HEK293 (cell line): ENCODE results near the gene NAIF1.

Experiments
- CTCF ChIA-PET: fragments of 350-600 bp; formaldehyde crosslinking; extraction: SDS; loops from one replicate; lab custom pipeline; 2021; ENCODE audit warnings: antibody characterized with exemption; lab: Yijun Ruan, JAX
- POLR2A ChIA-PET: fragments of 300-600 bp; formaldehyde crosslinking; extraction: SDS; loops from one replicate; lab custom pipeline; 2020; ENCODE audit warnings: antibody characterized with exemption, inconsistent platforms; lab: Yijun Ruan, JAX
- H3K27ac ChIP-seq: fragments of 200-500 bp; sonication (Bioruptor generic); 2 replicates; pipeline ENCODE4 v1.5.1; 2014; ENCODE audit warnings: low read depth, low read length, control low read depth, inconsistent platforms; ENCODE audit errors: extremely low read depth
- H3K36me3 ChIP-seq, 2 experiments: fragments of 200-500 bp in 1 of 2; sonication (Bioruptor generic) in 1 of 2; 1 replicate in 1 of 2; 2 replicates in 1 of 2; pipeline ENCODE4 v1.5.1; 2014 to 2017; ENCODE audit warnings: inconsistent platforms in 2 of 2, low read length in 2 of 2; ENCODE audit not compliant: control insufficient read depth in 2 of 2, insufficient read depth in 1 of 2
- H3K4me1 ChIP-seq: fragments of 200-500 bp; sonication (Bioruptor generic); 2 replicates; pipeline ENCODE4 v1.5.1; 2014; ENCODE audit warnings: mild to moderate bottlenecking, low read length, inconsistent platforms; ENCODE audit not compliant: control insufficient read depth, insufficient read depth
- H3K4me3 ChIP-seq: 2 replicates; pipeline ENCODE4 v1.5.1; 2011; ENCODE audit warnings: low read depth, mild to moderate bottlenecking, control low read depth, low read length, moderate library complexity
- H3K9me3 ChIP-seq: fragments of 200-500 bp; sonication (Bioruptor generic); 2 replicates; pipeline ENCODE4 v1.5.1; 2014; ENCODE audit warnings: low read depth, low read length, inconsistent platforms; ENCODE audit not compliant: control insufficient read depth, insufficient read depth
- EGR2 ChIP-seq: fragments of 450-650 bp; formaldehyde crosslinking; IDR thresholded peaks from 2 replicates; pipeline ENCODE4 v1.5.1; 2016; ENCODE audit warnings: low read depth, missing biosample characterization, missing genetic modification characterization
- GLIS1 ChIP-seq: fragments of 450-650 bp; formaldehyde crosslinking; IDR thresholded peaks from 2 replicates; pipeline ENCODE4 v1.5.1; 2016; ENCODE audit warnings: missing biosample characterization, missing genetic modification characterization
- GLIS2 ChIP-seq: fragments of 450-650 bp; formaldehyde crosslinking; IDR thresholded peaks from 2 replicates; pipeline ENCODE4 v1.5.1; 2016; ENCODE audit warnings: missing biosample characterization, missing genetic modification characterization
- SETDB1 ChIP-seq: IDR thresholded peaks from one replicate; pipeline ENCODE4 v1.6.1; 2017; ENCODE audit warnings: mild to moderate bottlenecking, low read length, moderate library complexity, mixed read lengths; ENCODE audit not compliant: insufficient read length
- ZBTB8A ChIP-seq: fragments of 450-650 bp; formaldehyde crosslinking; IDR thresholded peaks from 2 replicates; pipeline ENCODE4 v1.5.1; 2016; ENCODE audit warnings: missing biosample characterization, missing genetic modification characterization
- ZEB2 ChIP-seq: fragments of 450-650 bp; formaldehyde crosslinking; IDR thresholded peaks from 2 replicates; pipeline ENCODE4 v1.5.1; 2016; ENCODE audit warnings: missing biosample characterization, missing genetic modification characterization
- ZFHX2 ChIP-seq: fragments of 450-650 bp; formaldehyde crosslinking; conservative IDR thresholded peaks from 2 replicates; pipeline ENCODE4 v1.5.1; 2016; ENCODE audit warnings: missing biosample characterization, missing genetic modification characterization
- ZIC2 ChIP-seq: fragments of 450-650 bp; formaldehyde crosslinking; IDR thresholded peaks from 2 replicates; pipeline ENCODE4 v1.5.1; 2016; ENCODE audit warnings: missing biosample characterization, missing genetic modification characterization
- ZNF16 ChIP-seq: fragments of 450-650 bp; formaldehyde crosslinking; IDR thresholded peaks from 2 replicates; pipeline ENCODE4 v1.5.1; 2016; ENCODE audit warnings: low read depth, missing biosample characterization, missing genetic modification characterization
- ZNF335 ChIP-seq: fragments of 450-650 bp; formaldehyde crosslinking; conservative IDR thresholded peaks from 2 replicates; pipeline ENCODE4 v1.5.1; 2016; ENCODE audit warnings: missing biosample characterization, missing genetic modification characterization
- ZNF423 ChIP-seq: fragments of 450-650 bp; formaldehyde crosslinking; IDR thresholded peaks from 2 replicates; pipeline ENCODE4 v1.5.1; 2016; ENCODE audit warnings: missing biosample characterization, missing genetic modification characterization
- TF ChIP-seq, protein P1 (sequence below): fragments of 450-650 bp; formaldehyde crosslinking; IDR thresholded peaks from 2 replicates; pipeline ENCODE4 v1.5.1; 2016; ENCODE audit warnings: missing biosample characterization, missing genetic modification characterization
- TF ChIP-seq, protein P2 (sequence below): fragments of 450-650 bp; formaldehyde crosslinking; IDR thresholded peaks from 2 replicates; pipeline ENCODE4 v1.5.1; 2016; ENCODE audit warnings: missing biosample characterization, missing genetic modification characterization
- TF ChIP-seq, protein P3 (sequence below): fragments of 450-650 bp; formaldehyde crosslinking; IDR thresholded peaks from 2 replicates; pipeline ENCODE4 v1.5.1; 2016; ENCODE audit warnings: missing biosample characterization, missing genetic modification characterization
- TF ChIP-seq, protein P4 (sequence below): fragments of 450-650 bp; formaldehyde crosslinking; IDR thresholded peaks from 2 replicates; pipeline ENCODE4 v1.5.0; 2017; ENCODE audit warnings: missing biosample characterization, missing genetic modification characterization, borderline replicate concordance
- TF ChIP-seq, protein P5 (sequence below): fragments of 450-650 bp; formaldehyde crosslinking; IDR thresholded peaks from 2 replicates; pipeline ENCODE4 v1.5.1; 2016; ENCODE audit warnings: missing biosample characterization, missing genetic modification characterization
- TF ChIP-seq, protein P6 (sequence below): fragments of 450-650 bp; IDR thresholded peaks from 2 replicates; pipeline ENCODE4 v1.5.1; 2018; ENCODE audit warnings: missing biosample characterization, missing genetic modification characterization
- TF ChIP-seq, protein P7 (sequence below): fragments of 450-650 bp; formaldehyde crosslinking; optimal IDR thresholded peaks from 2 replicates; pipeline ENCODE3; 2016; ENCODE audit warnings: missing biosample characterization, mild to moderate bottlenecking, missing genetic modification characterization

NAIF1 gene

DNA sequence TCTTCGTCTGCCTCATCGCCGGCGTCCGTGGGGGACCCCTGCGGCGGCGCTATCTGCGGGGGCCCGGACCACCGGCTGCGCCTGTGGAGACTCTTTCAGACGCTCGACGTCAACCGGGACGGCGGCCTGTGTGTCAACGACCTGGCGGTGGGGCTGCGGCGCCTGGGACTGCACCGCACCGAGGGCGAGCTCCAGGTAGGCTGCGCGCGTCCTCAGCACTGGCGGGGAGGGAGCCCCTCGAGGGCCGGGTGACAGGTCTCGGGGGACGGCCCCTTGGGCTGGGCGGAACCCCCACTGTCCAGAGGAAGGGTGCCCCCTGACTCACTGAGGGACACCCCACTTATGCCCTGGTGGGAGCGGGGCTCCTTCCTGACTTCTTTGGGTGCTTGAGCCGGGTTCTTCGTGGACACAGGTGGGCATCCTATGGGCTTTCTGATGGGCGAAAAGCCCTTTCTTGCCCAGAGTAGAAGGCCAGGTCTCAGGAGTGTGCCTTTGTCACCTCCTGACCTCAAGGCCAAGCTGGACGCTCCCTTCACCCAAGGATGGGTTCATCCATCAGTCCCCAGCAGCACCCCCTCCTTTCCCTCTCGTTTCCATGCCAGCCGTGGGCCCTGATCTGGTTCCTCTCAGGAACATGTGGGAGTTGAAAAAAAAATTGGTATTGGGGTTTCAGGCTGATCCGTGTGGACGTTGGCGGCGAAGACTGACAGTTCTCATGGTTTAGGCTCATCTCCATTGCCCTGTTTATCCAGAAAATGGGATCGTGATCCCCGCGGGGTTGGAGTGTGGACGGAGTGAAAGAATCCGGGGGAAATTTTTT, 1.5 kb upstream of the NAIF1 start:
- Histone ChIP-seq H3K9me3 (no peaks in the 10 kb centered on the region), H3K27ac (peak overlapping the region; percentile 68), H3K4me3 (peak overlapping the region; percentile 80), H3K36me3 (peaks cover 0 to 1% of the 10 kb centered on the region in 2 experiments; a peak in 1 of 3 replicates), H3K4me1 (peaks cover 2% of the 10 kb centered on the region; the same call in 1 of the 2 replicates)
- POLR2A ChIA-PET, result interaction anchor here (0.9 to 2.1 kb wide), 7 partner anchors 10 to 88 kb away, joined by 3 to 8 read pairs (median 4); partner anchors contain the start of gene EEIG1
- CTCF ChIA-PET, result interaction anchor here (0.5 to 2.2 kb wide), 9 partner anchors 14 to 487 kb away, joined by 3 to 11 read pairs (median 4); no protein-coding TSS in a partner anchor
- TF ChIP-seq, protein P1, sequence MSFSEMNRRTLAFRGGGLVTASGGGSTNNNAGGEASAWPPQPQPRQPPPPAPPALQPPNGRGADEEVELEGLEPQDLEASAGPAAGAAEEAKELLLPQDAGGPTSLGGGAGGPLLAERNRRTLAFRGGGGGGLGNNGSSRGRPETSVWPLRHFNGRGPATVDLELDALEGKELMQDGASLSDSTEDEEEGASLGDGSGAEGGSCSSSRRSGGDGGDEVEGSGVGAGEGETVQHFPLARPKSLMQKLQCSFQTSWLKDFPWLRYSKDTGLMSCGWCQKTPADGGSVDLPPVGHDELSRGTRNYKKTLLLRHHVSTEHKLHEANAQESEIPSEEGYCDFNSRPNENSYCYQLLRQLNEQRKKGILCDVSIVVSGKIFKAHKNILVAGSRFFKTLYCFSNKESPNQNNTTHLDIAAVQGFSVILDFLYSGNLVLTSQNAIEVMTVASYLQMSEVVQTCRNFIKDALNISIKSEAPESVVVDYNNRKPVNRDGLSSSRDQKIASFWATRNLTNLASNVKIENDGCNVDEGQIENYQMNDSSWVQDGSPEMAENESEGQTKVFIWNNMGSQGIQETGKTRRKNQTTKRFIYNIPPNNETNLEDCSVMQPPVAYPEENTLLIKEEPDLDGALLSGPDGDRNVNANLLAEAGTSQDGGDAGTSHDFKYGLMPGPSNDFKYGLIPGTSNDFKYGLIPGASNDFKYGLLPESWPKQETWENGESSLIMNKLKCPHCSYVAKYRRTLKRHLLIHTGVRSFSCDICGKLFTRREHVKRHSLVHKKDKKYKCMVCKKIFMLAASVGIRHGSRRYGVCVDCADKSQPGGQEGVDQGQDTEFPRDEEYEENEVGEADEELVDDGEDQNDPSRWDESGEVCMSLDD (tag by site-specific recombination), result peak; percentile 87
- TF ChIP-seq GLIS2 (tag by site-specific recombination) (peak; percentile 77), ZNF335 (peak; percentile 37), ZBTB8A (tag by site-specific recombination) (peak; percentile 73), SETDB1 (no peak), ZNF423 (peak; percentile 68; the same call in 1 of the 2 replicates), ZEB2 (0 out of 2 replicates have a peak, but pooled peaks have one; percentile 24), EGR2 (tag by site-specific recombination) (peak; percentile 60), ZNF16 (tag by site-specific recombination) (no peak), ZFHX2 (tag by site-specific recombination) (peak; percentile 63), GLIS1 (tag by site-specific recombination) (peak; percentile 76), ZIC2 (tag by site-specific recombination) (peak; percentile 91)
- TF ChIP-seq, protein P2, sequence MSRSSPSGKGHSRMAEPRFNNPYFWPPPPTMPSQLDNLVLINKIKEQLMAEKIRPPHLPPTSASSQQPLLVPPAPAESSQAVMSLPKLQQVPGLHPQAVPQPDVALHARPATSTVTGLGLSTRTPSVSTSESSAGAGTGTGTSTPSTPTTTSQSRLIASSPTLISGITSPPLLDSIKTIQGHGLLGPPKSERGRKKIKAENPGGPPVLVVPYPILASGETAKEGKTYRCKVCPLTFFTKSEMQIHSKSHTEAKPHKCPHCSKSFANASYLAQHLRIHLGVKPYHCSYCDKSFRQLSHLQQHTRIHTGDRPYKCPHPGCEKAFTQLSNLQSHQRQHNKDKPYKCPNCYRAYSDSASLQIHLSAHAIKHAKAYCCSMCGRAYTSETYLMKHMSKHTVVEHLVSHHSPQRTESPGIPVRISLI (tag by site-specific recombination), result peak; percentile 60; the same call in 1 of the 2 replicates
- TF ChIP-seq, protein P3, sequence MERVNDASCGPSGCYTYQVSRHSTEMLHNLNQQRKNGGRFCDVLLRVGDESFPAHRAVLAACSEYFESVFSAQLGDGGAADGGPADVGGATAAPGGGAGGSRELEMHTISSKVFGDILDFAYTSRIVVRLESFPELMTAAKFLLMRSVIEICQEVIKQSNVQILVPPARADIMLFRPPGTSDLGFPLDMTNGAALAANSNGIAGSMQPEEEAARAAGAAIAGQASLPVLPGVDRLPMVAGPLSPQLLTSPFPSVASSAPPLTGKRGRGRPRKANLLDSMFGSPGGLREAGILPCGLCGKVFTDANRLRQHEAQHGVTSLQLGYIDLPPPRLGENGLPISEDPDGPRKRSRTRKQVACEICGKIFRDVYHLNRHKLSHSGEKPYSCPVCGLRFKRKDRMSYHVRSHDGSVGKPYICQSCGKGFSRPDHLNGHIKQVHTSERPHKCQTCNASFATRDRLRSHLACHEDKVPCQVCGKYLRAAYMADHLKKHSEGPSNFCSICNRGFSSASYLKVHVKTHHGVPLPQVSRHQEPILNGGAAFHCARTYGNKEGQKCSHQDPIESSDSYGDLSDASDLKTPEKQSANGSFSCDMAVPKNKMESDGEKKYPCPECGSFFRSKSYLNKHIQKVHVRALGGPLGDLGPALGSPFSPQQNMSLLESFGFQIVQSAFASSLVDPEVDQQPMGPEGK (tag by site-specific recombination), result peak; percentile 28
- TF ChIP-seq, protein P4, sequence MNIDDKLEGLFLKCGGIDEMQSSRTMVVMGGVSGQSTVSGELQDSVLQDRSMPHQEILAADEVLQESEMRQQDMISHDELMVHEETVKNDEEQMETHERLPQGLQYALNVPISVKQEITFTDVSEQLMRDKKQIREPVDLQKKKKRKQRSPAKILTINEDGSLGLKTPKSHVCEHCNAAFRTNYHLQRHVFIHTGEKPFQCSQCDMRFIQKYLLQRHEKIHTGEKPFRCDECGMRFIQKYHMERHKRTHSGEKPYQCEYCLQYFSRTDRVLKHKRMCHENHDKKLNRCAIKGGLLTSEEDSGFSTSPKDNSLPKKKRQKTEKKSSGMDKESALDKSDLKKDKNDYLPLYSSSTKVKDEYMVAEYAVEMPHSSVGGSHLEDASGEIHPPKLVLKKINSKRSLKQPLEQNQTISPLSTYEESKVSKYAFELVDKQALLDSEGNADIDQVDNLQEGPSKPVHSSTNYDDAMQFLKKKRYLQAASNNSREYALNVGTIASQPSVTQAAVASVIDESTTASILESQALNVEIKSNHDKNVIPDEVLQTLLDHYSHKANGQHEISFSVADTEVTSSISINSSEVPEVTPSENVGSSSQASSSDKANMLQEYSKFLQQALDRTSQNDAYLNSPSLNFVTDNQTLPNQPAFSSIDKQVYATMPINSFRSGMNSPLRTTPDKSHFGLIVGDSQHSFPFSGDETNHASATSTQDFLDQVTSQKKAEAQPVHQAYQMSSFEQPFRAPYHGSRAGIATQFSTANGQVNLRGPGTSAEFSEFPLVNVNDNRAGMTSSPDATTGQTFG, result no peak
- TF ChIP-seq, protein P5, sequence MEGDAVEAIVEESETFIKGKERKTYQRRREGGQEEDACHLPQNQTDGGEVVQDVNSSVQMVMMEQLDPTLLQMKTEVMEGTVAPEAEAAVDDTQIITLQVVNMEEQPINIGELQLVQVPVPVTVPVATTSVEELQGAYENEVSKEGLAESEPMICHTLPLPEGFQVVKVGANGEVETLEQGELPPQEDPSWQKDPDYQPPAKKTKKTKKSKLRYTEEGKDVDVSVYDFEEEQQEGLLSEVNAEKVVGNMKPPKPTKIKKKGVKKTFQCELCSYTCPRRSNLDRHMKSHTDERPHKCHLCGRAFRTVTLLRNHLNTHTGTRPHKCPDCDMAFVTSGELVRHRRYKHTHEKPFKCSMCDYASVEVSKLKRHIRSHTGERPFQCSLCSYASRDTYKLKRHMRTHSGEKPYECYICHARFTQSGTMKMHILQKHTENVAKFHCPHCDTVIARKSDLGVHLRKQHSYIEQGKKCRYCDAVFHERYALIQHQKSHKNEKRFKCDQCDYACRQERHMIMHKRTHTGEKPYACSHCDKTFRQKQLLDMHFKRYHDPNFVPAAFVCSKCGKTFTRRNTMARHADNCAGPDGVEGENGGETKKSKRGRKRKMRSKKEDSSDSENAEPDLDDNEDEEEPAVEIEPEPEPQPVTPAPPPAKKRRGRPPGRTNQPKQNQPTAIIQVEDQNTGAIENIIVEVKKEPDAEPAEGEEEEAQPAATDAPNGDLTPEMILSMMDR (tag by site-specific recombination), result peak; percentile 28; the same call in 1 of the 2 replicates
- TF ChIP-seq, protein P6, sequence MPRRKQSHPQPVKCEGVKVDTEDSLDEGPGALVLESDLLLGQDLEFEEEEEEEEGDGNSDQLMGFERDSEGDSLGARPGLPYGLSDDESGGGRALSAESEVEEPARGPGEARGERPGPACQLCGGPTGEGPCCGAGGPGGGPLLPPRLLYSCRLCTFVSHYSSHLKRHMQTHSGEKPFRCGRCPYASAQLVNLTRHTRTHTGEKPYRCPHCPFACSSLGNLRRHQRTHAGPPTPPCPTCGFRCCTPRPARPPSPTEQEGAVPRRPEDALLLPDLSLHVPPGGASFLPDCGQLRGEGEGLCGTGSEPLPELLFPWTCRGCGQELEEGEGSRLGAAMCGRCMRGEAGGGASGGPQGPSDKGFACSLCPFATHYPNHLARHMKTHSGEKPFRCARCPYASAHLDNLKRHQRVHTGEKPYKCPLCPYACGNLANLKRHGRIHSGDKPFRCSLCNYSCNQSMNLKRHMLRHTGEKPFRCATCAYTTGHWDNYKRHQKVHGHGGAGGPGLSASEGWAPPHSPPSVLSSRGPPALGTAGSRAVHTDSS (tag by site-specific recombination), result no peak
- TF ChIP-seq, protein P7, sequence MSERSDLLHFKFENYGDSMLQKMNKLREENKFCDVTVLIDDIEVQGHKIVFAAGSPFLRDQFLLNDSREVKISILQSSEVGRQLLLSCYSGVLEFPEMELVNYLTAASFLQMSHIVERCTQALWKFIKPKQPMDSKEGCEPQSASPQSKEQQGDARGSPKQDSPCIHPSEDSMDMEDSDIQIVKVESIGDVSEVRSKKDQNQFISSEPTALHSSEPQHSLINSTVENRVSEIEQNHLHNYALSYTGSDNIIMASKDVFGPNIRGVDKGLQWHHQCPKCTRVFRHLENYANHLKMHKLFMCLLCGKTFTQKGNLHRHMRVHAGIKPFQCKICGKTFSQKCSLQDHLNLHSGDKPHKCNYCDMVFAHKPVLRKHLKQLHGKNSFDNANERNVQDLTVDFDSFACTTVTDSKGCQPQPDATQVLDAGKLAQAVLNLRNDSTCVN, result peak; percentile 75
